HFF-Myc (cell line): ENCODE results near the gene HPD.
A peak's percentile ranks its signal among the peaks of the same experiment; 100 is the strongest.

ENCODE experiments used
- DNase-seq: peaks from one replicate; pipeline ENCODE4 v3.0.0-alpha.2; 2011; ENCODE audit warnings: low read depth; ENCODE audit errors: extremely low read depth
- H3K4me3 ChIP-seq: replicated peaks from 2 replicates; pipeline ENCODE4 v1.5.1; 2011; ENCODE audit warnings: low read depth, mild to moderate bottlenecking, control low read depth, low read length
- CTCF ChIP-seq: IDR thresholded peaks from 2 replicates; pipeline ENCODE4 v1.5.1; 2012; ENCODE audit warnings: mild to moderate bottlenecking, low read depth, low read length, control low read depth; ENCODE audit errors: missing control alignments

The HPD gene

GRCh38 chr12:121810833-121811433 lies 47.7 kb downstream of the HPD start:
- no peak for DNase-seq
- peak overlapping the region; percentile 56 for H3K4me3 ChIP-seq
- TF ChIP-seq CTCF = no peak

- DNase-seq = no peak
- no peak for TF ChIP-seq CTCF
- H3K4me3 ChIP-seq = peak overlapping the region; percentile 56
These were observed 48.3 kb downstream of the HPD start for GRCh38 chr12:121810234-121810817.

GRCh38 chr12:121809712-121810116 lies 48.9 kb downstream of the HPD start:
- no peak for TF ChIP-seq CTCF
- no peak for DNase-seq
- H3K4me3 ChIP-seq = no peak overlapping the region

GRCh38 chr12:121808623-121809022 lies 50.0 kb downstream of the HPD start:
- DNase-seq = no peak
- no peak overlapping the region for H3K4me3 ChIP-seq
- TF ChIP-seq CTCF = no peak

- H3K4me3 ChIP-seq = no peak overlapping the region
- TF ChIP-seq CTCF = no peak
- no peak for DNase-seq
These were observed 50.9 kb downstream of the HPD start for GRCh38 chr12:121807642-121808347.

DNA sequence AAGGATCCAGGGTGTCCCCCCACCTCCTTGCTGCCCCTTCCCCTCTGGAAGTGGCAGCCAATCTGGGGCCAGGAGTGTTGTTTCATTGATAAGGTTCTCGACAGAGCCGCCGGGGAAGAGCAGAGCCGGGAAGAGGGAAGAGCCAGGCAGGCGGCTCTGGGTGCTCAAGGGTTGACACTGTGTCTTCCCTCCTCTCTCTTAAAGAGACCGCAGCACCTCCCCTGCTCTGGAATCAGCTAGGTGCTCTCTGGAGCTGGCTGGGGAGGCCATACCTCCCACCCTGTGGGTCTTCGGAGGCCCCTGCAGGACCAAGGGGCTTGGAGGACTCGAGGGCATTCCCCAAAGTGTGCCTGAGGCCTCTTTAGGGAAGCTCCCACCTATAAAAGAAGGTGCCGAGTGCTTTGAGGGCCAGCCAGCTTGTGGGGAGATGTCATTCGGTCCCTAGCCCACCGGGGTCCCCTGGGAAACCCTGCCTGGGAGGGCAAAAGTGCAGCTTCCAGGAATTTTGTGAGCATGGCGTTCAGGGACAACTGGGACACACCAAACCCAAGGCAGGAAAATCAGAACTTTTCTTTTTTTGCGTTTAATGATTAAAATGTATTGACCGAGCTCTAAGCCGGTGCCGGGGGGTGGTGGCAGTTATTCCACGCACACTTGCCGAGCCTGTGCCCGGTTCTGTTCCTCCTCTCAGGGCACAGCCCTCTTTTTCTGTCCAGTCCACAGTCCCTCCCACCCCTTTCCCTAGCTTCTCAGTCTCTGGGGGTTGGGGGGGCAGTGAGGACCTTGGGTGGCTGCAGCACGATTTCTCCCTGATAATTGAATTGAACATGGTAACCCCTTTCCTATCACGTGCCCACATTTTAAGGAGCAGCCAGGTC lies 51.9 kb downstream of the HPD start:
- no peak for TF ChIP-seq CTCF
- DNase-seq = no peak
- peak overlapping the region; percentile 63 for H3K4me3 ChIP-seq
